H1 (cell line): ENCODE data around the gene TUBGCP2. TPM values are rescaled to one million over a fixed set of nuclear protein-coding genes. Genes with fewer than 3 reads are reported as not detected.
A peak's percentile ranks its signal among the peaks of the same experiment; 100 is the strongest.

Experiments used
- ASH2L ChIP-seq: fragments of 200-600, 300-600 bp; sonication (generic); IDR thresholded peaks from one replicate; pipeline ENCODE4 v1.7.1; 2017; ENCODE audit warnings: low read length
- ATF3 ChIP-seq: IDR thresholded peaks from 2 replicates; pipeline ENCODE4 v1.6.1; 2011; ENCODE audit warnings: low read depth, mild to moderate bottlenecking, low read length; ENCODE audit not compliant: insufficient read depth
- BRCA1 ChIP-seq: IDR thresholded peaks from 2 replicates; pipeline ENCODE4 v1.6.1; 2012; ENCODE audit warnings: low read depth, low read length, improper control_type of control experiment
- CHD2 ChIP-seq: IDR thresholded peaks from 2 replicates; pipeline ENCODE4 v1.6.1; 2012; ENCODE audit warnings: low read length, improper control_type of control experiment
- CREB1 ChIP-seq: IDR thresholded peaks from 2 replicates; pipeline ENCODE4 v1.6.1; 2012; ENCODE audit warnings: inconsistent platforms
- EP300 ChIP-seq, 2 experiments: IDR thresholded peaks; 1 replicate in 1 of 2; 2 replicates in 1 of 2; pipeline ENCODE4 v1.6.1; 2011 to 2012; ENCODE audit warnings: low read depth in 2 of 2, low read length in 2 of 2, mild to moderate bottlenecking in 2 of 2, borderline replicate concordance in 1 of 2, inconsistent platforms in 1 of 2, moderate library complexity in 1 of 2
- GABPA ChIP-seq: IDR thresholded peaks from 2 replicates; pipeline ENCODE4 v1.6.1; 2011; ENCODE audit warnings: mild to moderate bottlenecking, low read length, moderate library complexity, borderline replicate concordance; ENCODE audit not compliant: insufficient read depth
- HDAC2 ChIP-seq, 2 experiments: fragments of 300-600 bp in 1 of 2; sonication (generic) in 1 of 2; IDR thresholded peaks; 2 replicates each; pipeline ENCODE4 v1.6.1; 2011 to 2012; ENCODE audit warnings: low read depth in 2 of 2, low read length in 2 of 2, mild to moderate bottlenecking in 2 of 2, moderate library complexity in 2 of 2, borderline replicate concordance in 1 of 2, inconsistent platforms in 1 of 2
- HDAC6 ChIP-seq: IDR thresholded peaks from one replicate; pipeline ENCODE4 v1.7.1; 2012; ENCODE audit warnings: low read depth, mild to moderate bottlenecking, inconsistent platforms, low read length, moderate library complexity
- KDM5A ChIP-seq: fragments of 200-600 bp; IDR thresholded peaks from 2 replicates; pipeline ENCODE4 v1.7.1; 2012; ENCODE audit warnings: mild to moderate bottlenecking, low read length, inconsistent platforms, mixed read lengths
- NANOG ChIP-seq: IDR thresholded peaks from 2 replicates; pipeline ENCODE4 v1.6.1; 2011; ENCODE audit warnings: low read length, low read depth, mild to moderate bottlenecking, inconsistent platforms; ENCODE audit not compliant: insufficient read depth, poor library complexity, severe bottlenecking
- POLR2A ChIP-seq, 2 experiments: IDR thresholded peaks; 1 replicate in 1 of 2; 2 replicates in 1 of 2; pipeline ENCODE4 v1.6.1; 2011; ENCODE audit warnings: low read depth in 2 of 2, low read length in 2 of 2, mild to moderate bottlenecking in 2 of 2; ENCODE audit errors: control extremely low read depth in 1 of 2
- POU5F1 ChIP-seq: IDR thresholded peaks from 2 replicates; pipeline ENCODE4 v1.6.1; 2011; ENCODE audit warnings: low read depth, mild to moderate bottlenecking, low read length, moderate library complexity
- RAD21 ChIP-seq, 2 experiments: IDR thresholded peaks in 1 of 2; conservative IDR thresholded peaks in 1 of 2; 2 replicates each; pipeline ENCODE4 v1.6.1; 2011; ENCODE audit warnings: low read depth in 2 of 2, low read length in 2 of 2, improper control_type of control experiment in 1 of 2, inconsistent platforms in 1 of 2, mild to moderate bottlenecking in 1 of 2, moderate library complexity in 1 of 2
- RFX5 ChIP-seq: IDR thresholded peaks from 2 replicates; pipeline ENCODE4 v1.6.1; 2011; ENCODE audit warnings: low read depth, low read length, improper control_type of control experiment, borderline replicate concordance
- RNF2 ChIP-seq: fragments of 200-900, 300-1000 bp; sonication (generic); IDR thresholded peaks from 2 replicates; pipeline ENCODE4 v1.7.1; 2016; ENCODE audit warnings: borderline replicate concordance, low read depth, mild to moderate bottlenecking, antibody characterized with exemption, low read length; ENCODE audit not compliant: poor library complexity, severe bottlenecking; ENCODE audit errors: missing control alignments
- SIN3A ChIP-seq, 2 experiments: IDR thresholded peaks in 1 of 2; conservative IDR thresholded peaks in 1 of 2; 2 replicates each; pipeline ENCODE4 v1.6.1; 2011 to 2012; ENCODE audit warnings: low read length in 2 of 2, improper control_type of control experiment in 1 of 2, low read depth in 1 of 2, mild to moderate bottlenecking in 1 of 2
- SIRT6 ChIP-seq: IDR thresholded peaks from one replicate; pipeline ENCODE4 v1.7.1; 2012; ENCODE audit warnings: low read length, inconsistent platforms
- SP1 ChIP-seq: IDR thresholded peaks from 2 replicates; pipeline ENCODE4 v1.6.1; 2011; ENCODE audit warnings: low read depth, low read length
- SRF ChIP-seq: IDR thresholded peaks from 2 replicates; pipeline ENCODE4 v1.6.1; 2011; ENCODE audit warnings: mild to moderate bottlenecking, low read depth, low read length, moderate library complexity
- SUZ12 ChIP-seq: fragments of 200-600 bp; sonication (generic); IDR thresholded peaks from 2 replicates; pipeline ENCODE4 v1.6.1; 2012; ENCODE audit warnings: mild to moderate bottlenecking, inconsistent platforms, low read length, moderate library complexity, mixed read lengths
- TAF7 ChIP-seq: optimal IDR thresholded peaks from 2 replicates; pipeline ENCODE3; 2011; ENCODE audit warnings: low read depth, mild to moderate bottlenecking, inconsistent platforms, low read length, moderate library complexity, borderline replicate concordance
- polyA plus RNA-seq, 7 experiments: library from polyadenylated mRNA; depleted of rRNA in 3 of 7; stranded (reverse) in 5 of 7; unstranded in 2 of 7; fragments of >200 nt in 5 of 7; fragments of 200-250 nt in 2 of 7; gene quantifications; 1 replicate in 5 of 7; 2 replicates in 1 of 7; 4 replicates in 1 of 7; pipeline versions ENCODE4 v1.2.1 to v1.2.3, GENCODE V29; 2011 to 2013; ENCODE audit warnings: missing spikeins in 2 of 7, mixed read lengths in 2 of 7
- total RNA-seq: library from RNA; stranded (reverse); fragmentation: NEBNext Ultra II Directional; extraction: Animal tissue kit (Norgen Biotek cat#: 25700); gene quantifications from 2 replicates; pipeline ENCODE4 v1.2.1, GENCODE V29; 2021

TUBGCP2 gene
- total and polyA plus RNA-seq, 2 of the 8 experiments (the other 6 are each of a cell fraction or from before 2014, with no cell fraction given): 34.9 to 51.9 TPM

DNA sequence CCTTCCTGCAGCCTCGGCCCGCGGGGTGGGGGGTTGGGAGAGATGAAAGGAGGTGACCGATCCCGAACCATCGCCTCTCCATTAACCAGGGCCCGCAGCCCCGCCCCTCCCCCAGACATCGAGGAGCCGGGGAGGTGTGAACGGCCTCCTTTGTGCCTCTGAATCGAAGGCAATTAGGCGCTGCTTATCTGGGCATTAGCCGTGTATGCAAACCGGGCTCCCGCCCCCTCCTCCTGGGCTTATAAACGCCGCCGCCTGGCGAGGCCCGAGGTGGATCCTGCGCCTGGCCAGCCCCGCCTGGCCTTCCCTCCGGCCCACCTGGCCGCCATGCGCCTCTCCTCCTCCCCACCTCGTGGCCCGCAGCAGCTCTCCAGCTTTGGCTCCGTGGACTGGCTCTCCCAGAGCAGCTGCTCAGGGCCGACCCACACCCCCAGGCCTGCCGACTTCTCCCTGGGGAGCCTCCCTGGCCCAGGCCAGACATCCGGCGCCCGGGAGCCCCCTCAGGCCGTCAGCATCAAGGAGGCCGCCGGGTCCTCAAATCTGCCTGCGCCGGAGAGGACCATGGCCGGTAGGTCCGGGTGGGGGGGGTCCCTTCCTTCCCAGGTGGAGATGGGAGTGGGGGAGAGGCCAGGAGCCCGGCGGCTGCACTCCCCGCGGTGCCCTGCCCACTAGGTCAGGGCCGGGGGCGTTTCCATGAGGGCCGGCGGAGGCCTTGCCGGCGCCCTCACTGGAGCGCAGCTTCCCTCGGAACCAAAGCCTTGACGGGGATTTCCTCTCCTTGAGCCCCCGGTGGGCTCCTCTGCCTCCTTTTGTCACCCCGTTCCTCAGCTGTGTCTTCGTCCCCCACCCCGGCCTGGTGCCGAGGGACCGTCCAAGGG is 70.8 kb downstream of the TUBGCP2 start, which contains the start of gene VENTX (continued):
- TF ChIP-seq EP300 (IDR thresholded peaks at IDR 0.05; ENCODE audit: borderline replicate concordance in 1 of 2, low read depth in 2 of 2, low read length in 2 of 2): no peak
- no peak for TF ChIP-seq CHD2
- no peak for TF ChIP-seq RAD21 (IDR thresholded peaks at IDR 0.05 in 1 of 2, conservative IDR thresholded peaks at IDR 0.05 in 1 of 2; ENCODE audit: low read depth in 2 of 2, low read length in 2 of 2)
- TF ChIP-seq RFX5: no peak
- TF ChIP-seq HDAC6: no peak
- TF ChIP-seq HDAC2 (IDR thresholded peaks at IDR 0.05; ENCODE audit: borderline replicate concordance in 1 of 2, low read depth in 2 of 2, low read length in 2 of 2): peak; percentile 12 to 25; a peak in 1 of 4 replicates
- peak; percentile 79 for TF ChIP-seq RNF2
- TF ChIP-seq TAF7: no peak
- TF ChIP-seq SIN3A (conservative IDR thresholded peaks at IDR 0.05 in 1 of 2, IDR thresholded peaks at IDR 0.05 in 1 of 2; ENCODE audit: low read depth in 1 of 2, low read length in 2 of 2): no peak
- TF ChIP-seq SUZ12: no peak
- TF ChIP-seq SRF: no peak
- no peak for TF ChIP-seq KDM5A
- TF ChIP-seq NANOG: peak; percentile 95
- no peak for TF ChIP-seq CREB1
- TF ChIP-seq ATF3: no peak
- TF ChIP-seq POU5F1: no peak
- TF ChIP-seq GABPA: no peak; the same call in 1 of the 2 replicates
- no peak for TF ChIP-seq POLR2A (IDR thresholded peaks at IDR 0.05; ENCODE audit: control extremely low read depth in 1 of 2, low read depth in 2 of 2, low read length in 2 of 2)
- no peak for TF ChIP-seq SP1
- TF ChIP-seq ASH2L: no peak
- TF ChIP-seq SIRT6: no peak
- no peak for TF ChIP-seq BRCA1
